ENCODE data around the gene EIF4EBP2. TPM values are rescaled to one million over a fixed set of nuclear protein-coding genes. Genes with fewer than 3 reads are reported as not detected.

Gene EIF4EBP2
- total RNA-seq, 1 donor from 2014 or later: 77.2 TPM

DNA sequence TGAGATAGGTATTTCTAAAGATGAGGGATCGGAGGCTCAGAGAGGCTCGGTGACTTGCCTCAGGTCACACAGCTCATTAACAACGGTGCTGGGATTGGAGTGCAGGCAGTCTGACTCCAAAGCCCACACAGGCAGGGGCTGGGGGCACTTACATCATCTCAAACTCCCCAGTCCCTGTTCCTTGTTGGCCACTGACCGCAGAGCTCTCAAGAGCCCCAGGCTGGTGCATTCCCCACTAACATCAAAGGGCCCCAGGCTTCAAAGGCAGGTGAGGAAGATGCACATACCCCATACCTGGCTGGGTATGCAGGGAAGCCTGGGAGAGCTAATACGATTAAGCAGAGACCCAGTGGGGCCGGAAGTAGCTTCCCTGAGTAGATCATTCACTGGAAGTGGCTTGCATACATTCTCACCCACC lies 51.3 kb downstream of the EIF4EBP2 start:
- no peaks in the 10 kb centered on the region for H3K9me3 ChIP-seq
- no peak overlapping the region for H3K4me3 ChIP-seq
- intact Hi-C loops (cut with DNase I): no loop called here
- H3K27me3 ChIP-seq (ENCODE audit: low read depth): peaks cover 13% of the 10 kb centered on the region
- TF ChIP-seq, protein P1, sequence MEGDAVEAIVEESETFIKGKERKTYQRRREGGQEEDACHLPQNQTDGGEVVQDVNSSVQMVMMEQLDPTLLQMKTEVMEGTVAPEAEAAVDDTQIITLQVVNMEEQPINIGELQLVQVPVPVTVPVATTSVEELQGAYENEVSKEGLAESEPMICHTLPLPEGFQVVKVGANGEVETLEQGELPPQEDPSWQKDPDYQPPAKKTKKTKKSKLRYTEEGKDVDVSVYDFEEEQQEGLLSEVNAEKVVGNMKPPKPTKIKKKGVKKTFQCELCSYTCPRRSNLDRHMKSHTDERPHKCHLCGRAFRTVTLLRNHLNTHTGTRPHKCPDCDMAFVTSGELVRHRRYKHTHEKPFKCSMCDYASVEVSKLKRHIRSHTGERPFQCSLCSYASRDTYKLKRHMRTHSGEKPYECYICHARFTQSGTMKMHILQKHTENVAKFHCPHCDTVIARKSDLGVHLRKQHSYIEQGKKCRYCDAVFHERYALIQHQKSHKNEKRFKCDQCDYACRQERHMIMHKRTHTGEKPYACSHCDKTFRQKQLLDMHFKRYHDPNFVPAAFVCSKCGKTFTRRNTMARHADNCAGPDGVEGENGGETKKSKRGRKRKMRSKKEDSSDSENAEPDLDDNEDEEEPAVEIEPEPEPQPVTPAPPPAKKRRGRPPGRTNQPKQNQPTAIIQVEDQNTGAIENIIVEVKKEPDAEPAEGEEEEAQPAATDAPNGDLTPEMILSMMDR (IDR thresholded peaks at IDR 0.05): no peak
- H3K4me1 ChIP-seq: peaks cover 13% of the 10 kb centered on the region
- no peak overlapping the region for H3K27ac ChIP-seq
- no peaks in the 10 kb centered on the region for H3K36me3 ChIP-seq
- DNase-seq: no peak
- no peak for ATAC-seq

DNA sequence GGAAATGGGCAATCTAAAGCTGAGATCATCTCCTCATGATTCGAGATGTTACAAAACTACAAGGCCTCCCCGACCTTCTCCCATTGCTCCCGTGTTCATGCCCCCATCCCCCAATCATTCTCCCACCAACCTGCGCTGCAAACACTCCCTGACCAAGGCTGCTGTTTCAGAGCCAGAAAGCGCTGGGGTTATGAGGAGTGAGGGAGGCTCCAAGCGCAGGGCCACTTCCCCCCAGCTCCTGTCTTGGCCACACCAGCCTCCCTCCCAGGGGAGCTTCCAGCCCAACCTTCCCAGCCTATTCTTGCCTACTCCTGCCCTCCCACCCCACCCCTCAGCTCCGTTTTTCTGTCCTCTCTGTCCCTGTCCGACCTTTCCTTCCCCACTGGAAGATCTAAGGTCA lies 52.2 kb downstream of the EIF4EBP2 start:
- H3K4me1 ChIP-seq: peaks cover 15% of the 10 kb centered on the region
- H3K27ac ChIP-seq: no peak overlapping the region
- DNase-seq: no peak
- H3K9me3 ChIP-seq: no peaks in the 10 kb centered on the region
- intact Hi-C loops (cut with DNase I): no loop called here
- peaks cover 13% of the 10 kb centered on the region for H3K27me3 ChIP-seq (ENCODE audit: low read depth)
- no peaks in the 10 kb centered on the region for H3K36me3 ChIP-seq
- TF ChIP-seq, protein P1 (IDR thresholded peaks at IDR 0.05): no peak
- no peak for ATAC-seq
- H3K4me3 ChIP-seq: no peak overlapping the region

DNA sequence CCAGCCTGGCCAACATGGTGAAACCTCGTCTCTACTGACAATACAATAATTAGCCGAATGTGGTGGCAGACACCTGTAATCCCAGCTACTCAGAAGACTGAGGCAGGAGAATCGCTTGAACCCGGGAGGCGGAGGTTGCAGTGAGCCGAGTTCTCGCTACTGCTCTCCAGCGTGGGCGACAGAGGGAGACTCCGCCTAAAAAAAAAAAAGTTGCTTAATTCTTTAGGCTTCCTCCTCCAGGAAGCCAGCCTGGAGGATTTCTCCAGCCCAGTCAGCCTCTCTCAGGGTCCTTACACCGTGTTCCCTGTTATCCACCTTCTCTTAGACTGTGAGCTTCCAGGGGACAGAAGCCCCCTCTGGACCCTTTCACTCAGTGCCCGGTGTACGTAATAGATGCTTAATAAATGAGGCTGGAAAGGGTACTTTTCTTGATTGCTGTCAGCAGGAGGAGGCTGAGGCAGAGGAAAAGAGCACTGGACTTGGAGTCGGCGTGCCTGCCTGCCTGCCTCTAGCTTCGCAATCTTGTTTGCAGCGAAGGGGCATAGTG lies 53.9 kb downstream of the EIF4EBP2 start:
- Histone ChIP-seq H3K9me3 (no peaks in the 10 kb centered on the region), H3K4me1 (peaks cover 32% of the 10 kb centered on the region), H3K27ac (no peak overlapping the region), H3K4me3 (peak overlapping the region; percentile 43), H3K36me3 (no peaks in the 10 kb centered on the region), H3K27me3 (ENCODE audit: low read depth) (peaks cover 13% of the 10 kb centered on the region)
- TF ChIP-seq, protein P1 (IDR thresholded peaks at IDR 0.05): no peak
- no peak for DNase-seq
- no peak for ATAC-seq
- intact Hi-C loops (cut with DNase I): no loop called here

DNA sequence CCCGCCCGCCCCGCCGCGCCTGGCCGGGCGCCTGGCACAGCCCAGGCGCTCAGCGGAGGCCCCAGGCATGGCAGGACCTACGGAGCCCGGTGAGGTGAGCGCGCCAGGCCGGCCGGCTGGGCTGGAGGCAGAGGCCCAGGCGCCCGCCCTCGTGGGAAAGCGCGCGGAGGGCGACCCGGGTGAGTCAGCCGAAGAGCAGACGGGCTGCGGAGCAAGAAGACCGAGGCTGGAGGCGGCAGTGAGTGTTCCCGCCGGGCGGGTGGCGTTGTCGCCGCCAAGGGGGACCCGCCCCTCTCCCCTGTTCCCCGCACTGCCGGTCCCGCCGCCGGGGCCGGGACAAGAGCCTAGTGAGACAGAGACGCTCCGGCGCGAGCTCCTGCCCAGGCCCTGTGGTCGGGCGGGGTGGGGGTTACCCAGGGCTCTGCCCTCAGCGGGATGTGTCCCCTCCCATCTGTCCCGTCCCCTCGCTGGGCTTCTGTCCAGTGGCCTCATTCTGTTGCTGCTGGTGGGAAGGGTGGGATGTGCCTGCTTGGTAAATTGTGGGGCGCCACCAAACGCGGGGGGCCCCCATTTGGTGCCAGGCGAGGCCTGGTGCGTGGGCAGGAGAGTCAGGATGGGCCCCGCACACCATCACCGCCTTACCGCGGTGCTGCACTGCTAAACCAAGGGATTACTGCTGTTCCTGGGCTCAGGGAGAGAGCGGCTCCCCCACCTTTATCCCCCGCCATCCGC lies 54.5 kb downstream of the EIF4EBP2 start:
- H3K27ac ChIP-seq: peak overlapping the region; percentile 53
- intact Hi-C loops (cut with DNase I): no loop called here
- ATAC-seq (peak; percentile 85 to 89), DNase-seq (peak; percentile 78)
- no peaks in the 10 kb centered on the region for H3K9me3 ChIP-seq
- peaks cover 13% of the 10 kb centered on the region for H3K27me3 ChIP-seq (ENCODE audit: low read depth)
- H3K4me3 ChIP-seq: peak overlapping the region; percentile 43
- peaks cover 33% of the 10 kb centered on the region for H3K4me1 ChIP-seq
- TF ChIP-seq, protein P1 (IDR thresholded peaks at IDR 0.05): no peak
- H3K36me3 ChIP-seq: no peaks in the 10 kb centered on the region

DNA sequence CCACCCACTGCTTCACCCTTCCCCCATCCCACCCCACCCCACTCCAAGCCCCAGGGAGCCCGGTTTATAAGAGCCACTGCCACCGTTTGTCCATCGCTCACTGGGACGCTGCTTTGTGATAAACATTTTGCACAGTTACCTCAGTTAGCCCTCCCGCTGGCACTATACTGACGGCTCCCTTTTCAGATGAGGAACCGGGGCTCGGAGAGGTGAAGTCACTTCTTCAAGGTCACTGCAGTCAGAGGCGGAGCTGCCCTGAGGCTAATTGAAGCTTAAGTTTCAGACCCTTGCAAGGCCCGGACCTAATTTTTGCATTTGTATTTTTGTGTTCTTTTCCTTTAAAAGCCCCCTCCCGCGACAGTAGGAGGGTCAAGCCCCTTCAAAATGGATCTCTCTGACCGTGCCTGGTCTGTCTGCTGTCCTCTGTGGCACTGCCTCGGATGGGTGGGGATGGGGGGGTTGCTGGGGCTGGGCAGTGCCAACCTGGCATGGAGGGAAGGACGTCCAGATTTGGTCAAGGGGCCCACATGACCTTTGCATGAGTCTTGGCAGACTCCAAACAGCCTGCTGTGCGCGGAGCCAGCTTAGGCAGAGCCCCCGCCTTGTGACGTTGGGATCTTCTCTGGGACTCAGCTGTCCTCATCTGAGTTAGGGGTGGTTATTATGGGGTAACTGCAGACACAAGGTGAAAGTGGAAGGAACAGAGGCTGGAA lies 55.3 kb downstream of the EIF4EBP2 start:
- Histone ChIP-seq H3K4me1 (peaks cover 33% of the 10 kb centered on the region), H3K9me3 (no peaks in the 10 kb centered on the region), H3K36me3 (no peaks in the 10 kb centered on the region), H3K4me3 (no peak overlapping the region), H3K27me3 (ENCODE audit: low read depth) (peaks cover 13% of the 10 kb centered on the region), H3K27ac (no peak overlapping the region)
- TF ChIP-seq, protein P1 (IDR thresholded peaks at IDR 0.05): no peak
- intact Hi-C loops (cut with DNase I): no loop called here
- no peak for DNase-seq
- ATAC-seq: no peak

Data from lower lobe of right lung (tissue), 2 donors.